Measurements from ENCODE around the gene ERBB3. TPM values are rescaled to one million over a fixed set of nuclear protein-coding genes. Genes with fewer than 3 reads are reported as not detected.

Gene ERBB3
- total and polyA plus RNA-seq, 2 of the 8 experiments (the other 6 are each of a cell fraction or from before 2014, with no cell fraction given) = 33.9 to 52.4 TPM

DNA sequence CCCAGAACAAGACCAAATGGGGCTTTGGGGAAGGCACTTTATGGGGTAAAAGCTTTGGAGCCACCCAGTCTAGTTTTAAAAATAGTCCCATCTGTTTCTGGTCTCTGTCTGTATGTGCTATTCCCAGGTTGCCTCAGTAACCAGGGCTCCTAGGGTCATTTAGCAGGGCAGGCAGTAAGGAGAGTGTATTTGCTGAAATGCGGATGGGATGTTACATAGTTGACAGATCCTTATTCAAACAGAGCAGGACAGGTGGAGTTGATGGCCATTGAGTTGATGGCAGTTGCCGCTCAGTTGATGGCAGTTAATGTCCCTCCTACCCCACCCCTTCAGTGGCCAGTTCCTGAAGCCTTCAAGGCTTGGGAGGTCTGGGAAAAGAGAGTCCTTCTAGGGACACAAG is 42.7 kb downstream of the ERBB3 start:
- no peak overlapping the region for H4K5ac ChIP-seq (ENCODE audit: insufficient read length, low read depth, low read length)
- H2AK5ac ChIP-seq (ENCODE audit: low read depth, low read length) = no peak overlapping the region
- peaks cover 0 to 11% (median 4%) of the 10 kb centered on the region in 4 experiments; a peak in 6 of 8 replicates for H3K36me3 ChIP-seq (ENCODE audit: control insufficient read depth in 2 of 4, insufficient read depth in 4 of 4, low read length in 3 of 4)
- ChIA-PET POLR2A (ENCODE audit: partially characterized antibody) (interaction anchor here (0.6 to 2.2 kb wide), 6 partner anchors 11 to 465 kb away, joined by 3 to 4 read pairs (median 4); no protein-coding TSS in a partner anchor), CTCF (ENCODE audit: partially characterized antibody) (interaction anchor here (0.6 to 1.8 kb wide), 6 partner anchors 14 to 255 kb away, joined by 3 to 7 read pairs (median 4); partner anchors contain the start of genes RNF41 and SMARCC2)
- H3K79me2 ChIP-seq (ENCODE audit: control insufficient read depth in 1 of 2, insufficient read depth in 2 of 2, low read length in 2 of 2) = peaks cover 0 to 4% of the 10 kb centered on the region in 2 experiments; a peak in 1 of 4 replicates
- no peak overlapping the region for H3K18ac ChIP-seq (ENCODE audit: extremely low read depth, low read length)
- no peak overlapping the region for H3K23ac ChIP-seq (ENCODE audit: insufficient read length)
- no peak overlapping the region for H2BK15ac ChIP-seq (ENCODE audit: low read length)
- no peak overlapping the region for H2BK20ac ChIP-seq (ENCODE audit: low read length)
- no peak overlapping the region for H4K91ac ChIP-seq (replicated peaks; ENCODE audit: insufficient read length, low read length)
- H3K27me3 ChIP-seq (replicated peaks in 1 of 4; ENCODE audit: control insufficient read depth in 3 of 4, extremely low read depth in 1 of 4, insufficient read depth in 3 of 4, low read length in 3 of 4) = no peaks in the 10 kb centered on the region
- no peak overlapping the region for H2BK12ac ChIP-seq (ENCODE audit: low read depth, low read length)
- H3K56ac ChIP-seq (replicated peaks; ENCODE audit: insufficient read length, low read depth, low read length) = no peak overlapping the region
- DNase-seq (ENCODE audit: low read depth in 1 of 2, low spot score in 2 of 2) (no peak), FAIRE-seq (no peak)
- H3K9me3 ChIP-seq (ENCODE audit: insufficient read depth in 2 of 2, low read depth in 1 of 2, low read length in 1 of 2) = no peaks in the 10 kb centered on the region
- no peak overlapping the region for H4K8ac ChIP-seq (ENCODE audit: extremely low read depth, insufficient read depth, low read length)
- peaks cover 0 to 16% (median 10%) of the 10 kb centered on the region in 4 experiments; a peak in 5 of 7 replicates for H3K4me1 ChIP-seq (replicated peaks in 1 of 4; ENCODE audit: control insufficient read depth in 3 of 4, insufficient read depth in 4 of 4, low read length in 3 of 4)
- H3K4me2 ChIP-seq (ENCODE audit: insufficient read depth in 1 of 2, low read depth in 2 of 2, low read length in 2 of 2) = no peak overlapping the region
- H2BK5ac ChIP-seq (ENCODE audit: low read depth, low read length) = no peak overlapping the region
- H3K23me2 ChIP-seq (ENCODE audit: low read depth, low read length) = peaks cover 8% of the 10 kb centered on the region
- peaks cover 0 to 3% of the 10 kb centered on the region in 2 experiments for H4K20me1 ChIP-seq (replicated peaks in 1 of 2; ENCODE audit: control insufficient read depth in 1 of 2, insufficient read depth in 2 of 2, low read length in 2 of 2)
- no peak overlapping the region for H3K14ac ChIP-seq (ENCODE audit: insufficient read length)
- WGBS, 2 experiments (ENCODE audit: extremely low coverage in 1 of 2, insufficient coverage in 1 of 2, insufficient read length in 1 of 2, insufficient replicate concordance in 2 of 2, low coverage in 1 of 2, low lambda C conversion rate in 2 of 2, missing lambda C conversion rate in 1 of 2) = 92% methylated on average over 2 of the region's 2 CpGs; no CpG with 5 or more reads in 1 of the 2 experiments
- no peak overlapping the region for H3K4me3 ChIP-seq (ENCODE audit: extremely low read depth in 1 of 4, insufficient read depth in 2 of 4, low read depth in 3 of 4, low read length in 4 of 4)
- H3K79me1 ChIP-seq (ENCODE audit: low read depth, low read length) = no peaks in the 10 kb centered on the region; the same call in 1 of the 2 replicates
- H2AFZ ChIP-seq (ENCODE audit: low read length) = no peak overlapping the region
- H3K9ac ChIP-seq (replicated peaks in 1 of 4; ENCODE audit: extremely low read depth in 1 of 4, low read depth in 3 of 4, low read length in 3 of 4) = no peak overlapping the region
- H3K27ac ChIP-seq (ENCODE audit: low read depth, low read length) = no peak overlapping the region
- H3K4ac ChIP-seq (replicated peaks; ENCODE audit: insufficient read length, low read depth, low read length) = no peak overlapping the region
- no peak overlapping the region for H2BK120ac ChIP-seq (replicated peaks; ENCODE audit: low read depth, low read length)
- no peak for TF ChIP-seq GTF2F1 (IDR thresholded peaks at IDR 0.05; ENCODE audit: borderline replicate concordance, low read depth, low read length)
- no peak for TF ChIP-seq TAF1 (IDR thresholded peaks at IDR 0.05; ENCODE audit: low read depth, low read length)
- TF ChIP-seq SAP30 (IDR thresholded peaks at IDR 0.05; ENCODE audit: insufficient read depth, insufficient replicate concordance, low read length) = no peak
- no peak for TF ChIP-seq RNF2 (IDR thresholded peaks at IDR 0.05; ENCODE audit: borderline replicate concordance, low read depth, low read length, missing control alignments, poor library complexity, severe bottlenecking)
- no peak for TF ChIP-seq EZH2 (IDR thresholded peaks at IDR 0.05; ENCODE audit: low read depth, low read length, severe bottlenecking)
- no peak for TF ChIP-seq ZNF274 (IDR thresholded peaks at IDR 0.05; ENCODE audit: borderline replicate concordance, extremely low read depth, low read length)
- no peak for TF ChIP-seq RBBP5 (IDR thresholded peaks at IDR 0.05; ENCODE audit: borderline replicate concordance, low read depth, low read length)
- TF ChIP-seq POU5F1 (IDR thresholded peaks at IDR 0.05; ENCODE audit: low read depth, low read length) = no peak
- no peak for TF ChIP-seq KDM5A (IDR thresholded peaks at IDR 0.05; ENCODE audit: low read length)
- TF ChIP-seq MAX (IDR thresholded peaks at IDR 0.05) = no peak
- TF ChIP-seq SP4 (IDR thresholded peaks at IDR 0.05; ENCODE audit: low read length) = no peak
- no peak for TF ChIP-seq PHF8 (conservative IDR thresholded peaks at IDR 0.05; ENCODE audit: low read depth, low read length)
- TF ChIP-seq SUZ12 (IDR thresholded peaks at IDR 0.05; ENCODE audit: low read length) = no peak

Measured in H1 (cell line).